NOMO-1 (cell line): Measurements from ENCODE around the gene RASD2.
"Not testable (repeated sequence)": the region's sequence is repeated elsewhere in the genome, so short reads cannot be mapped to it uniquely, and the experiment has no call there.

Experiments used
- DNase-seq, 2 experiments: peaks; one replicate each; lab custom pipeline; 2025; ENCODE audit not compliant: unreplicated experiment in 2 of 2; lab: John Stamatoyannopoulos, UW

RASD2 gene

GRCh38 chr22:35540595-35541253 lies at the start of gene RASD2:
Gene RASD2, plus strand, starts transcription at chr22:35540831. Its CDS starts 5,979 bp downstream, at chr22:35546810.
- peak; percentile 54 to 68 for DNase-seq

GRCh38 chr22:35491061-35491907 lies 49.3 kb upstream of the RASD2 start:
- DNase-seq, result not testable (repeated sequence)

- no peak for DNase-seq
These were observed 48.7 kb upstream of the RASD2 start for GRCh38 chr22:35491908-35492380.

DNA sequence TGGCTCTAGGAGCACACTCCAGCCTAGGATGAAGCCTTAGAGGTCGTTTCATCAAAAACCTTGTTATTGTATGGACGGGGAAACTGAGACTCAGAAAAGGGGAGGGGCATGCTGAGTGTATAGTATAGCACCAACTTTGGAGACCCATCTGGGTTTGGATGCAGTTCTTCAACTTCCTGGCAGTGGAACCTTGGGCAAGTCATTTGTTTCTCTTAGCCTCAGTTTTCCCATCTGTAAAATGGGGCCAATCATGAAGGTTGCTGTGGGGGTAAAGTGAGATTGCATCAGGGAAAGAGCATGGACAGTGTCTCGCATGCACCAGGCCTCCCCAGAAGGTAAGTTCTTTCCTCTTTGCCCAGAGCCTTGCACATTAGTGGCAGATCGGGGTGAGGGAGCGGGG lies 47.6 kb upstream of the RASD2 start:
- no peak for DNase-seq

DNA sequence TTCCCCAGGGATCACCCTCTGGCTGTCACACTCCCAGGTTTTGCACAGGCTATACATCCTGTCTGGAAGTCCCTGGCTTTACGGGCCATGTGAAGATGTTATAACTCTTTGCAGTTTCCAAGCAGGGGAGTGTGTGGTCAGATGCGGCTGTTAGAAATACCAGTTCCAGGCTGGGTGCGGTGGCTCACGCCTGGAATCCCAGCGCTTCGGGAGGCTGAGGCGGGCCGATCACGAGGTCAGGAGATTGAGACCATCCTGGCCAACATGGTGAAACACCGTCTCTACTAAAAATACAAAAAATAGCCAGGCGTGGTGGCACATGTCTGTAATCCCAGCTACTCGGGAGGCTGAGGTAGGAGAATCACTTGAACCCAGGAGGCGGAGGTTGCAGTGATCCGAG lies 44.9 kb upstream of the RASD2 start:
- DNase-seq, result not testable (repeated sequence)

- no peak for DNase-seq
These were observed 43.8 kb upstream of the RASD2 start for GRCh38 chr22:35496768-35497312.

DNA sequence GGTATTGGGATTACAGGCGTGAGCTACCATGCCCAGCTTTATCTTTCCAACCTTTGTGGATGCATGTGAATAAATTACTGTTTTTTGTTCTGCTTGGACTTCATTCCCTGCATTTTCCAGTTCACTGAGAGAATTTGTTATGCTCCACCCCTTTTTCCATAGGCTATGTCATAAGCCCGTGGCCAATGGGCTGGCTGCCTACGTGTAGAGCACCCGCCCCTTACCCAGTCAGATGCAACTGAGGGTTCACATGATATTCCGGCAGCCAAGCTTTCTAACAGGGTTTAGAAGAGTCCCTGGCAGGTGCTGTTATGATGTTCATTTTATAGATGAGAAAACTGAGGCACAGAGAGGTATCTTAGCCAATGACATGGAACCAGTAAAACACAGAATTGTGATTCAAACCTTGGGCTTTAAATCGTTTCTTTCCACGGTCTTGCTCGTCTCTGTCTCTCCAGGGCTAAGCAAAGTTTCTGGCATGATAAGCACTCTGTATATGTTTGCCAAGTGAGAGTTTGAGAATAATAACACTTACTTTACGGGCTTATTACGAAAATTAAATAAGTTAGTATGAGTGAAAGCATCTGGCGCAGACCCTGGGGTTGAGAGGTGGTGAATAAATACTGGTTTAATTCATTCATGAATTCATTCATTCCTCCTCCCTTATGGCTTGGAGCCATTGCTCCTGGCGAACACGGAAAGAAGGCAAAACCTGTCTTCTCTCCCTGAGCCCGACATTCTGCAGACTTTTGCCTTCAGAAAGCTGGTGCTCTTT lies 42.4 kb upstream of the RASD2 start:
- no peak for DNase-seq

DNA sequence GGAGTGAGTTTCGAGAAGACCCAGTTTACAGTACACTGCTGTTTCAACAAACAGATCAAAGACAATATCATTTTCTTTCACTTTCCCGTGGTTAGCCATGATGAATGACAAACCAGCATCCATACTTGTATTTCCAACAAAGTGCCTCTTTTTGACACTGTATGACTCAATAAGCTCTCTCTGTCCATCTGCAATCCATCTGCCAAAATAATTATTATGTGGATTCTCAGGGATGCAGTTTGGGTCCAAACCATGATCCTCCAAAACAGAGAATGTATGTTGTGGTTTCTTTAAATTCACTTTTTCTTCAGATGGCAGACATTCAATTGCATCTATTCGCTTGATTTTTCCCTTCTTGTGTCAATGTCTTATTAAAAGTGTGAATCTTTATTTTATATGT lies 37.8 kb upstream of the RASD2 start:
- no peak for DNase-seq

GRCh38 chr22:35505399-35506258 lies 35.0 kb upstream of the RASD2 start:
- peak in 1 of 2 experiments; percentile 60 for DNase-seq

DNA sequence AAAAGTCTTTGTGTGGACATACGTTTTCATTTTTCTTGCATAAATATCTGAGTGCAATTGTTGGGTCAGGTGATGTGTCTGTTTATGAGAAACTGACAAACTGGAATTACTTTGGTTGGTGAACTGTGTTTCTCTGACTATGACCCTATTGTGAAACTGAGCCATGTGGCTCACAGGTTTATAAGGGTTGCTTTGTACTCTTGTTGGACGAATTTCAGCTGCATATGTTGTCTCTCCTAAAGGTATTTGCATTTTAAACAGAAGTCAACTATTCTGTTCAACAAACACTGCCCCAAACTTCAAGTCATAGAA lies 34.4 kb upstream of the RASD2 start:
- no peak for DNase-seq

DNA sequence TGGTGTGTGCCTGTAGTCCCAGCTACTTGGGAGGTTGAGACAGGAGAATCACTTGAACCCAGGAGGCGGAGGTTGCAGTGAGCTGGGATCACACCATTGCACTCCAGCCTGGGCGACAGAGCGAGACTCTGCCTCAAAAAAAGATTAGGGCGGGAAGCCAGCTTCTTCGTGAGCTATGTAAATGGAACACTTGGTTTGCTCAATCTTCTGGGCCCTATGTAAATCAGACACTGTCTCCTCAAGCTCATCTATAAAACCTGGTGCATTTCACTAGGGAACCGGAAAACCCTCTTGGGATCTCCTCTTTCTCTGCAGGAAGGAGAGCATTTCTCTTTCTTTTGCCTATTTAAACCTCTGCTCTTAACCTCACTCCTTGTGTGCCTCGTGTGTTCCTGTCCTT lies 32.8 kb upstream of the RASD2 start:
- not testable (repeated sequence) for DNase-seq

- no peak for DNase-seq
These were observed 31.2 kb upstream of the RASD2 start for GRCh38 chr22:35509451-35509850.

DNA sequence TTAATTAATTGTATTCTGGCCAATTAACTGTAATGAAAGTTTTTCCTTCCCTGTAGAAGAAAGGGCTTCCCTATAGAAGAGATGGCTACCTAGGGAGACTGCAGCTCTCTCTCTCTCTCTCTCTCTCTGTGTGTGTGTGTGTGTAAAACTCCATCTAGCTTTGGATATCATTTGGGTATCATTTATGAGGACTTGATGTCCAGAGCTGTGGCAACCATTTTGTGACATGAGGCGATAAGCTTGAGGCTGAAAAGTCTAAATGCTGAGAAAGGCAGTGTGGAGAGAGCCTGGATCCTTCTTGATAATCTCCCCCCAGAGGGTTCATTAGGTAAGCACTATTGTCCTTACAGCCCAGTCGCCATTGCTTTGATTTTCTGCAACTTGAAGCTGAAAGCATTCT lies 30.7 kb upstream of the RASD2 start:
- no peak for DNase-seq

DNA sequence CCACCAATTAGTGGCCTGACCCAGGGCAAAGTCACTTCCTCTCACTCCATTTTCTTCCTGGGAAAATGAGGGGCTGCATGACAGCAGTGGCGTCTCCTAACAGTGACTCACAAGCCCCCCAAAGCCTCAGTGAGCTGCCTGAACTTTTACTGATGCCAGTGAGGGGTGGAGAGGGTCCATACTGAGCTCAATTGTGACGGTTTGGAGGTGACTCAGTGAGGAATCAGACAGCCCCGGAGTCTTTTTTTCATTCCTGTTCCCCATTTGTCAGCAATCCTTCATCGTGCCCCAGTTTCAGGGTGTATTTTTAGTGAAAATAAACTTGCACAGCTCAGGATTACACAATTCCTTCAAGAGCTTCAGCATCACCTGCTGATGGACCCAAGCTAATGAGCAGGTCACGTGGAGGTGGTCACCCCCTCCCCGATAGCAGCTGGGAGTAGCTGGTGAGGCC lies 30.1 kb upstream of the RASD2 start:
- peak; percentile 49 to 83 for DNase-seq

DNA sequence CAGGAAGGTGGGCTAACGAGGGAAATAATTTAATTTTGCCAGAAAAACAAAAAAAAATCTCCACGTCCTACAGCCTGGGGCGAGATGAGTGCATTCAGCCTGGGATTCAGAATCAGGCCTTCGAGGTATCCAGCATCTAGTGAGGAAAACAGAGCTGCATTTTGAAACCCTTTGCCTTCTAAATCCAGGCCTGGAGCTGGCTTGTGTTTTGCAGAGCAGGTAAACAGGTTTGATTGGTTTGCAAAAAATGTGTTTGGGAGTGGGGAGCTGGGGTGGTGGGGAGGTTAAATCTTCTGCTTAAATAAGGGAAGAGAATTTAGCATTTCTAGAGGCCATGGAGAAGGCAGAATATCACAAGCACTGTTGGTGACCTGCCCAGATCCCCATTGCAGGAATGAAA lies 29.7 kb upstream of the RASD2 start:
- no peak for DNase-seq

DNA sequence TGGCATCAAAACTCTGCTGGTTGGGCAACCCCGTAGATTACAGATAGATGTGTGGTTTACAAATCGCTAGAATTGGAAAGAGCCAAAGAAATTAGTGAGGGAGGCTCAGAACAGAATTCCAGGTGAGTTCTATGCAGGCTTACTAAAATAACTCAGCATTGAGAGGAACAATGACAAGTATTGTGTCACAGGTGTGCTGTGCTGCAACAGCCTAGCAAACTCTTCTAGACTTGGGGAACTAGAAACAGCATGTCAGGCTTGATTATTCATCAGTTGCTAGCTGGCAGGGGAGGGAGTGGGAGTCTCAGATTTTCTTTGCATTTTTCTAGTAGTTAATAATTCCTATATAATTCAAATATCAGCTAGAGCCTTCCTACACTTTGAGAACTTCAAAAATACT lies 26.3 kb upstream of the RASD2 start:
- peak in 1 of 2 experiments; percentile 10 for DNase-seq

GRCh38 chr22:35515952-35516351 lies 24.7 kb upstream of the RASD2 start:
- not testable (repeated sequence) for DNase-seq

- no peak for DNase-seq
These were observed 23.9 kb upstream of the RASD2 start for GRCh38 chr22:35516723-35517122.

DNA sequence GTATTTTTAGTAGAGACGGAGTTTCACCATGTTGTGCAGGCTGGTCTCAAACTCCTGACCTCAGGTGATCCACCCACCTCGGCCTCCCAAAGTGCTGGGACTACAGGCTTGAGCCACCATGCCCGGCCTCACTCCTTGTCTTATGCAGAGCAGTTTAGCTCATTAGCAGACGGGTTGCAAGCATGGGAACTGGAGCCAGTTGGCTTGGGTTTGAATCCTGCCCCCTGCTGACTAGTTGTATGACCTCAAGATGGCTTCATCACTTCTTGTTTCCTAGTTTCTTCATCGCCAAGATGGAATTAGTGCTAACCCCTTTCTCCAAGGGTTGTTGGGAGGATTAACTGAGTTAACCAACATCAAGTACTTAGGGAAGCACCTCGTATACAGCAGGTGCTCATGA lies 23.4 kb upstream of the RASD2 start:
- DNase-seq, result no peak
